Endothelial cell of umbilical vein (primary cell): Measurements from ENCODE around the gene RING1. TPM values are rescaled to one million over a fixed set of nuclear protein-coding genes. Genes with fewer than 3 reads are reported as not detected.

Experiments
- BruUV-seq: library from RNA; stranded (reverse); fragments of 400-500 nt; replicated peaks from 2 replicates; lab custom pipeline; 2021; lab: Mats Ljungman, UMichigan
- CTCF ChIA-PET: fragments of 300-600, 350-600 bp; sonication (Branson Sonifier 250); formaldehyde crosslinking; loops from one replicate; lab custom pipeline; 2021; ENCODE audit warnings: antibody characterized with exemption, inconsistent platforms; lab: Charles Lee
- POLR2A ChIA-PET: fragments of 300-600, 350-600 bp; sonication (Branson Sonifier 250); formaldehyde crosslinking; loops from one replicate; lab custom pipeline; 2021; ENCODE audit warnings: antibody characterized with exemption, inconsistent platforms; lab: Charles Lee
- DNase-seq: peaks from one replicate; pipeline ENCODE4 v3.0.0-alpha.2; 2011; ENCODE audit warnings: low read depth, low spot score
- FAIRE-seq: peaks from 2 replicates; lab custom pipeline; 2011; peaks lifted over from hg19 to GRCh38; lab: Jason Lieb, UNC
- H2AFZ ChIP-seq: 2 replicates; pipeline ENCODE4 v1.6.0; 2012; ENCODE audit warnings: low read depth, low read length, control low read depth, inconsistent platforms
- H3K27ac ChIP-seq: 2 replicates; pipeline ENCODE4 v1.5.1; 2011; ENCODE audit warnings: low read depth, mild to moderate bottlenecking, control low read depth, low read length, moderate library complexity; ENCODE audit not compliant: insufficient read depth
- H3K27me3 ChIP-seq, 2 experiments: 2 replicates each; pipeline versions ENCODE4 v1.6.0 to v1.6.1; 2011; ENCODE audit warnings: low read length in 2 of 2, mixed read lengths in 1 of 2; ENCODE audit not compliant: control insufficient read depth in 2 of 2, insufficient read depth in 2 of 2
- H3K36me3 ChIP-seq, 2 experiments: 2 replicates in 1 of 2; 3 replicates in 1 of 2; pipeline ENCODE4 v1.5.1; 2011; ENCODE audit warnings: low read length in 2 of 2, mild to moderate bottlenecking in 1 of 2, moderate library complexity in 1 of 2; ENCODE audit not compliant: control insufficient read depth in 2 of 2, insufficient read depth in 2 of 2; ENCODE audit errors: extremely low read depth in 1 of 2
- H3K4me1 ChIP-seq: 3 replicates; pipeline ENCODE4 v1.5.1; 2011; ENCODE audit warnings: mild to moderate bottlenecking, low read length; ENCODE audit not compliant: control insufficient read depth, insufficient read depth; ENCODE audit errors: extremely low read depth
- H3K4me2 ChIP-seq: 2 replicates; pipeline ENCODE4 v1.6.1; 2011; ENCODE audit warnings: low read length, control low read depth, mixed read lengths; ENCODE audit not compliant: insufficient read depth
- H3K4me3 ChIP-seq, 3 experiments: fragments of 200-600 bp in 1 of 3; sonication (generic), shearing (Covaris generic) in 1 of 3; replicated peaks in 1 of 3; 2 replicates each; pipeline ENCODE4 v1.5.1; 2011 to 2016; ENCODE audit warnings: control low read depth in 3 of 3, low read length in 3 of 3, mild to moderate bottlenecking in 2 of 3, inconsistent platforms in 1 of 3, low read depth in 1 of 3, moderate library complexity in 1 of 3; ENCODE audit not compliant: insufficient read depth in 1 of 3
- H3K79me2 ChIP-seq: 2 replicates; pipeline ENCODE4 v1.6.0; 2012; ENCODE audit warnings: low read length, inconsistent platforms; ENCODE audit not compliant: control insufficient read depth, insufficient read depth
- H3K9ac ChIP-seq: replicated peaks from 2 replicates; pipeline ENCODE3; 2011; ENCODE audit warnings: low read length, control low read depth; ENCODE audit not compliant: insufficient read depth; ENCODE audit errors: extremely low read depth
- H3K9me1 ChIP-seq: replicated peaks from 3 replicates; pipeline ENCODE4 v1.6.0; 2011; ENCODE audit warnings: mild to moderate bottlenecking, low read length; ENCODE audit not compliant: control insufficient read depth, insufficient read depth; ENCODE audit errors: extremely low read depth
- H3K9me3 ChIP-seq: replicated peaks from 2 replicates; pipeline ENCODE4 v1.5.1; 2012; ENCODE audit warnings: low read length, inconsistent platforms; ENCODE audit not compliant: control insufficient read depth, insufficient read depth
- H4K20me1 ChIP-seq: replicated peaks from 2 replicates; pipeline ENCODE3; 2011; ENCODE audit warnings: mild to moderate bottlenecking, low read length; ENCODE audit not compliant: control insufficient read depth, insufficient read depth; ENCODE audit errors: extremely low read depth
- FOS ChIP-seq: IDR thresholded peaks from 2 replicates; pipeline ENCODE4 v1.6.1; 2011; ENCODE audit warnings: mild to moderate bottlenecking, low read length, moderate library complexity, borderline replicate concordance; ENCODE audit not compliant: insufficient read depth
- GATA2 ChIP-seq: IDR thresholded peaks from 2 replicates; pipeline ENCODE4 v1.7.0; 2011; ENCODE audit warnings: low read depth, mild to moderate bottlenecking, moderate library complexity, mixed read lengths, low read length; ENCODE audit not compliant: insufficient read length, insufficient read depth
- JUN ChIP-seq: IDR thresholded peaks from 2 replicates; pipeline ENCODE4 v1.6.1; 2011; ENCODE audit warnings: borderline replicate concordance, low read depth; ENCODE audit not compliant: insufficient read length, insufficient read depth
- MYC ChIP-seq: IDR thresholded peaks from one replicate; pipeline ENCODE4 v1.6.1; 2011; ENCODE audit warnings: mild to moderate bottlenecking, low read depth, low read length
- POLR2A ChIP-seq: IDR thresholded peaks from 2 replicates; pipeline ENCODE4 v1.6.1; 2012; ENCODE audit warnings: low read depth, mild to moderate bottlenecking, control low read depth, low read length
- POLR2AphosphoS5 ChIP-seq: IDR thresholded peaks from 2 replicates; pipeline ENCODE4 v1.6.1; 2012; ENCODE audit warnings: low read depth, mild to moderate bottlenecking, control low read depth, low read length, moderate library complexity; ENCODE audit not compliant: insufficient read depth
- dilution Hi-C: fragments of 300-500 bp; cut with MboI; formaldehyde crosslinking; loops from one replicate; pipeline ENCODE4 v1.15.0; 2019; ENCODE audit warnings: low sequenced_read_pairs; ENCODE audit not compliant: extremely low pct_ligation_motif_present
- intact Hi-C: fragments of 100-400 bp; cut with micrococcal nuclease; formaldehyde crosslinking; loops from one replicate; pipeline ENCODE4 v1.10.0; 2022
- polyA plus RNA-seq, 4 experiments: library from polyadenylated mRNA; depleted of rRNA in 3 of 4; stranded (reverse) in 3 of 4; unstranded in 1 of 4; fragments of >200 nt; gene quantifications; 2 replicates each; pipeline versions ENCODE4 v1.2.1 to v1.2.3, GENCODE V29; 2011 to 2012; ENCODE audit warnings: missing spikeins in 1 of 4
- total RNA-seq: library from RNA; stranded (reverse); gene quantifications from 2 replicates; pipeline ENCODE4 v1.2.3, GENCODE V29; 2021
- TF ChIP-seq, protein P1 (sequence below): IDR thresholded peaks from 2 replicates; pipeline ENCODE4 v1.6.1; 2011; ENCODE audit not compliant: insufficient read depth, insufficient read length
- TF ChIP-seq, protein P2 (sequence below), 2 donors: IDR thresholded peaks; 1 replicate in 1 of 2; 2 replicates in 1 of 2; pipeline ENCODE4 v1.5.1; 2011; ENCODE audit warnings: low read length in 2 of 2, mild to moderate bottlenecking in 2 of 2, moderate library complexity in 2 of 2, control low read depth in 1 of 2, inconsistent platforms in 1 of 2, low read depth in 1 of 2; ENCODE audit not compliant: insufficient read depth in 1 of 2; ENCODE audit errors: extremely low read depth in 1 of 2

Gene RING1
- total and polyA plus RNA-seq, 2 donors (not counting 3 experiments of a cell fraction or from before 2014, with no cell fraction given) = 26.8 to 27.9 TPM

DNA sequence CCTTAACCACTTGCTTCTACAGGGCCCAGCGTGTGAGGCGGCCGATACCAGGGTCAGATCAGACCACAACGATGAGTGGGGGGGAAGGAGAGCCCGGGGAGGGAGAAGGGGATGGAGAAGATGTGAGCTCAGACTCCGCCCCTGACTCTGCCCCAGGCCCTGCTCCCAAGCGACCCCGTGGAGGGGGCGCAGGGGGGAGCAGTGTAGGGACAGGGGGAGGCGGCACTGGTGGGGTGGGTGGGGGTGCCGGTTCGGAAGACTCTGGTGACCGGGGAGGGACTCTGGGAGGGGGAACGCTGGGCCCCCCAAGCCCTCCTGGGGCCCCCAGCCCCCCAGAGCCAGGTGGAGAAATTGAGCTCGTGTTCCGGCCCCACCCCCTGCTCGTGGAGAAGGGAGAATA is 2.8 kb downstream of the RING1 start:
- no peak overlapping the region for H3K4me3 ChIP-seq
- H3K27ac ChIP-seq = no peak overlapping the region
- ChIA-PET POLR2A (no interaction called here), CTCF (no interaction called here)
- no peak overlapping the region for H3K9ac ChIP-seq
- BruUV-seq = no TSS peak
- H3K36me3 ChIP-seq = peaks cover 0 to 3% of the 10 kb centered on the region in 2 experiments
- peaks cover 3 to 5% of the 10 kb centered on the region in 2 experiments for H3K27me3 ChIP-seq
- H4K20me1 ChIP-seq = no peaks in the 10 kb centered on the region
- no peak overlapping the region for H3K4me2 ChIP-seq
- no peak overlapping the region for H2AFZ ChIP-seq
- TF ChIP-seq POLR2AphosphoS5 = no peak
- TF ChIP-seq JUN = no peak
- TF ChIP-seq, protein P1, sequence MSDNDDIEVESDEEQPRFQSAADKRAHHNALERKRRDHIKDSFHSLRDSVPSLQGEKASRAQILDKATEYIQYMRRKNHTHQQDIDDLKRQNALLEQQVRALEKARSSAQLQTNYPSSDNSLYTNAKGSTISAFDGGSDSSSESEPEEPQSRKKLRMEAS = no peak
- TF ChIP-seq MYC = no peak
- no peak for TF ChIP-seq POLR2A
- TF ChIP-seq GATA2 = no peak
- TF ChIP-seq, protein P2, sequence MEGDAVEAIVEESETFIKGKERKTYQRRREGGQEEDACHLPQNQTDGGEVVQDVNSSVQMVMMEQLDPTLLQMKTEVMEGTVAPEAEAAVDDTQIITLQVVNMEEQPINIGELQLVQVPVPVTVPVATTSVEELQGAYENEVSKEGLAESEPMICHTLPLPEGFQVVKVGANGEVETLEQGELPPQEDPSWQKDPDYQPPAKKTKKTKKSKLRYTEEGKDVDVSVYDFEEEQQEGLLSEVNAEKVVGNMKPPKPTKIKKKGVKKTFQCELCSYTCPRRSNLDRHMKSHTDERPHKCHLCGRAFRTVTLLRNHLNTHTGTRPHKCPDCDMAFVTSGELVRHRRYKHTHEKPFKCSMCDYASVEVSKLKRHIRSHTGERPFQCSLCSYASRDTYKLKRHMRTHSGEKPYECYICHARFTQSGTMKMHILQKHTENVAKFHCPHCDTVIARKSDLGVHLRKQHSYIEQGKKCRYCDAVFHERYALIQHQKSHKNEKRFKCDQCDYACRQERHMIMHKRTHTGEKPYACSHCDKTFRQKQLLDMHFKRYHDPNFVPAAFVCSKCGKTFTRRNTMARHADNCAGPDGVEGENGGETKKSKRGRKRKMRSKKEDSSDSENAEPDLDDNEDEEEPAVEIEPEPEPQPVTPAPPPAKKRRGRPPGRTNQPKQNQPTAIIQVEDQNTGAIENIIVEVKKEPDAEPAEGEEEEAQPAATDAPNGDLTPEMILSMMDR (IDR thresholded peaks at IDR 0.05; ENCODE audit: extremely low read depth in 1 of 2, insufficient read depth in 1 of 2, low read depth in 1 of 2, low read length in 2 of 2) = no peak
- no peak for TF ChIP-seq FOS
- dilution Hi-C loops = no loop called here
- DNase-seq = no peak
- FAIRE-seq = no peak
- H3K9me1 ChIP-seq = no peaks in the 10 kb centered on the region
- intact Hi-C loops = no loop called here
- no peaks in the 10 kb centered on the region for H3K9me3 ChIP-seq
- no peaks in the 10 kb centered on the region for H3K79me2 ChIP-seq
- peaks cover 17% of the 10 kb centered on the region for H3K4me1 ChIP-seq
